ENCODE measurements around the gene TEAD1.

DNA sequence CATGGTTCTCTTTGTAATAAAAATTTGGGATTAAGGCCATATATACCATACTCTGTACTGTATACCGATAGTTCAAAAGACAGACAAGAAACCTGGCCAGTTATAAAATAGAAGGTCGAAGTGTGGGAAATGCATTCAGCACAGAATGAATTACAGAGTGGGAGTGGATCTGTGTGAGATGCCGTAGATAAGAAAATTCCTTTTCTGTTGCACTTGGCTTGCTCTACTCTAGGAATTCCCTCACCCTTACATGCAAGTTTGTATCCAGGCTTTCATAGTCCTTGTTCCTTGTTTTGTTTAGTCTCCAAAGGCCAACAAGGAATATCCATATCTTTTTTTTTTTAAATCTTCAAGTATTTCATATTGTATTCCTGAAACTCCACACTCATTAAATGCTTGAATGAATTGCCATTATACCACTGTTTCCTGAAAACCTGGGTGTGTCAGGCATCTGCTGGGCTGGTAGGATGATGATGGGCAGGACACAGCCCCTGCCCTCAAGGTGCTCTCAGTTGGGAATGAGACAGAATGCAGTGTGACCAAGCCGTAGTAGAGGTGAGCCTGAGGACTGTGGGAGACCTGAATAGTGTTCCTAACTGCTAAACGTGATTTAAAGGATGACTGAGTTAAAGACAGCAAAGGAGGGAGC, 53.5 kb downstream of the TEAD1 start:
- TF ChIP-seq POLR2AphosphoS5 (IDR thresholded peaks at IDR 0.05; ENCODE audit: low read depth, low read length) (no peak), SIN3A (IDR thresholded peaks at IDR 0.05; ENCODE audit: borderline replicate concordance, insufficient read depth, low read length) (no peak)
